OCI-LY7 (cell line): ENCODE measurements around the gene PSENEN. TPM values are rescaled to one million over a fixed set of nuclear protein-coding genes. Genes with fewer than 3 reads are reported as not detected.

Experiments used
- BruUV-seq: library from RNA; stranded (reverse); fragments of 400-500 nt; replicated peaks from 2 replicates; lab custom pipeline; 2021; lab: Mats Ljungman, UMichigan
- CTCF ChIA-PET: fragments of 300-600 bp; sonication (Branson Sonifier 250); formaldehyde crosslinking; loops from one replicate; lab custom pipeline; 2022; ENCODE audit warnings: antibody characterized with exemption; ENCODE audit not compliant: unreplicated experiment; lab: Charles Lee
- POLR2A ChIA-PET: fragments of 300-600 bp; sonication (Branson Sonifier 250); formaldehyde crosslinking; loops from one replicate; lab custom pipeline; 2022; ENCODE audit warnings: antibody characterized with exemption; lab: Charles Lee
- DNase-seq: peaks from one replicate; pipeline ENCODE4 v3.0.0-alpha.2; 2015; ENCODE audit warnings: low spot score
- H2AFZ ChIP-seq: fragments of 200-600 bp; sonication (generic), shearing (Covaris generic); 2 replicates; pipeline ENCODE4 v1.6.1; 2014; ENCODE audit warnings: mild to moderate bottlenecking, antibody characterized with exemption, low read length, moderate library complexity
- H3K27ac ChIP-seq: fragments of 200-600 bp; sonication (generic); 2 replicates; pipeline ENCODE4 v1.5.1; 2014; ENCODE audit warnings: mixed run types, low read depth, mild to moderate bottlenecking, moderate library complexity, low read length, inconsistent platforms; ENCODE audit not compliant: poor library complexity, severe bottlenecking
- H3K36me3 ChIP-seq: fragments of 200-600 bp; sonication (generic); 2 replicates; pipeline ENCODE4 v1.6.1; 2014; ENCODE audit warnings: mild to moderate bottlenecking, antibody characterized with exemption, low read length, moderate library complexity, mixed read lengths; ENCODE audit not compliant: insufficient read depth
- H3K4me1 ChIP-seq: fragments of 200-600 bp; sonication (generic); 2 replicates; pipeline ENCODE4 v1.5.1; 2014; ENCODE audit warnings: mild to moderate bottlenecking, low read length; ENCODE audit not compliant: insufficient read depth, poor library complexity, severe bottlenecking
- H3K4me2 ChIP-seq: fragments of 200-600 bp; sonication (generic); 2 replicates; pipeline ENCODE4 v1.6.1; 2014; ENCODE audit warnings: mild to moderate bottlenecking, low read length
- H3K4me3 ChIP-seq: fragments of 200-600 bp; sonication (generic); 2 replicates; pipeline ENCODE4 v1.5.1; 2014; ENCODE audit warnings: mild to moderate bottlenecking, low read depth, low read length; ENCODE audit not compliant: poor library complexity, severe bottlenecking
- H3K79me2 ChIP-seq: fragments of 200-600 bp; sonication (generic); 2 replicates; pipeline ENCODE4 v1.6.1; 2016; ENCODE audit warnings: low read depth, mild to moderate bottlenecking, low read length, moderate library complexity, mixed read lengths; ENCODE audit not compliant: insufficient read depth
- H3K9me2 ChIP-seq: fragments of 200-600 bp; sonication (generic); 2 replicates; pipeline ENCODE4 v1.6.1; 2016; ENCODE audit warnings: mild to moderate bottlenecking, low read length, mixed read lengths; ENCODE audit not compliant: insufficient read depth
- H3K9me3 ChIP-seq: fragments of 200-600 bp; sonication (generic); 2 replicates; pipeline ENCODE4 v1.6.1; 2014; ENCODE audit warnings: mild to moderate bottlenecking, mixed run types, low read length, mixed read lengths
- H4K20me1 ChIP-seq: fragments of 200-600 bp; sonication (generic); 2 replicates; pipeline ENCODE4 v1.6.1; 2014; ENCODE audit warnings: mild to moderate bottlenecking, antibody characterized with exemption, low read length, moderate library complexity, mixed read lengths; ENCODE audit not compliant: insufficient read depth
- CTCF ChIP-seq: fragments of 200-600 bp; sonication (generic); conservative IDR thresholded peaks from 2 replicates; pipeline ENCODE4 v1.5.1; 2014; ENCODE audit warnings: mild to moderate bottlenecking, antibody characterized with exemption, low read length, moderate library complexity, mixed read lengths
- EZH2phosphoT487 ChIP-seq: fragments of 200-600 bp; sonication (generic); IDR thresholded peaks from 2 replicates; pipeline ENCODE4 v1.6.1; 2018; ENCODE audit warnings: low read depth, borderline replicate concordance, mild to moderate bottlenecking, mixed run types, antibody characterized with exemption, low read length, moderate library complexity, mixed read lengths
- intact Hi-C: fragments of 100-400 bp; cut with micrococcal nuclease; formaldehyde crosslinking; loops from one replicate; pipeline ENCODE4 v1.10.0; 2022; ENCODE audit not compliant: unreplicated experiment
- total RNA-seq, 2 experiments: library from RNA; depleted of rRNA in 1 of 2; stranded (reverse); fragments of >200 nt in 1 of 2; shearing (Covaris generic) in 1 of 2; gene quantifications; 2 replicates each; pipeline ENCODE4 v1.2.3, GENCODE V29; 2014 to 2022

The PSENEN gene
- total RNA-seq, 2 experiments from 2014 or later: 25.7 to 51.0 TPM

- Histone ChIP-seq H3K79me2 (peaks cover 18% of the 10 kb centered on the region), H3K9me2 (no peaks in the 10 kb centered on the region), H3K4me2 (no peak overlapping the region), H4K20me1 (peaks cover 6% of the 10 kb centered on the region), H2AFZ (no peak overlapping the region), H3K36me3 (peaks cover 55% of the 10 kb centered on the region), H3K4me3 (no peak overlapping the region), H3K9me3 (no peaks in the 10 kb centered on the region), H3K27ac (no peak overlapping the region), H3K4me1 (peaks cover 22% of the 10 kb centered on the region)
- DNase-seq: no peak
- BruUV-seq: no TSS peak
- POLR2A ChIA-PET: interaction anchor here (0.6 kb wide), 1 partner anchor 273 kb away, joined by 3 read pairs; no protein-coding TSS in a partner anchor
- TF ChIP-seq EZH2phosphoT487 (no peak), CTCF (no peak)
- CTCF ChIA-PET: no interaction called here
- intact Hi-C loops: no loop called here
Observed at GRCh38 chr19:35720163-35720524, 25.3 kb upstream of the PSENEN start.

GRCh38 chr19:35720648-35721047, 24.8 kb upstream of the PSENEN start:
- H3K4me3 ChIP-seq: no peak overlapping the region
- DNase-seq: no peak

More at GRCh38 chr19:35720648-35721047, 24.8 kb upstream of the PSENEN start:
- H3K27ac ChIP-seq: no peak overlapping the region
- H3K79me2 ChIP-seq: peaks cover 18% of the 10 kb centered on the region
- peaks cover 60% of the 10 kb centered on the region for H3K36me3 ChIP-seq
- intact Hi-C loops: no loop called here
- no peak overlapping the region for H2AFZ ChIP-seq
- peaks cover 6% of the 10 kb centered on the region for H4K20me1 ChIP-seq
- POLR2A ChIA-PET: no interaction called here
- TF ChIP-seq CTCF (no peak), EZH2phosphoT487 (no peak)
- H3K4me2 ChIP-seq: no peak overlapping the region
- H3K9me3 ChIP-seq: no peaks in the 10 kb centered on the region
- H3K9me2 ChIP-seq: no peaks in the 10 kb centered on the region
- no TSS peak for BruUV-seq
- peaks cover 17% of the 10 kb centered on the region for H3K4me1 ChIP-seq
- CTCF ChIA-PET: no interaction called here
